HepG2 (cell line): Measurements from ENCODE around the gene SRBD1. TPM values are rescaled to one million over a fixed set of nuclear protein-coding genes. Genes with fewer than 3 reads are reported as not detected.

Source experiments
- BCL6 ChIP-seq: IDR thresholded peaks from 2 replicates; pipeline ENCODE4 v1.6.1; 2016; ENCODE audit warnings: missing genetic modification reagents, missing compliant biosample characterization
- DPF2 ChIP-seq: sonication (generic); formaldehyde crosslinking; IDR thresholded peaks from 2 replicates; pipeline ENCODE4 v1.4.0; 2020; ENCODE audit warnings: mild to moderate bottlenecking, low read depth, missing genetic modification reagents, borderline replicate concordance
- FOXK2 ChIP-seq: fragments of 450-650 bp; IDR thresholded peaks from 2 replicates; pipeline ENCODE4 v1.6.1; 2016
- MYC ChIP-seq: sonication (generic); formaldehyde crosslinking; IDR thresholded peaks from 2 replicates; pipeline ENCODE4 v1.9.0; 2021; ENCODE audit warnings: missing genetic modification reagents, borderline replicate concordance
- NR2F6 ChIP-seq, 2 experiments: IDR thresholded peaks; 2 replicates each; pipeline ENCODE4 v1.6.1; 2016; ENCODE audit warnings: antibody characterized with exemption in 1 of 2, mild to moderate bottlenecking in 1 of 2
- PLRG1 ChIP-seq: fragments of 450-650 bp; conservative IDR thresholded peaks from 2 replicates; pipeline ENCODE4 v1.6.1; 2016
- RFX3 ChIP-seq: IDR thresholded peaks from 2 replicates; pipeline ENCODE4 v1.6.1; 2016; ENCODE audit warnings: missing biosample characterization, missing genetic modification reagents
- ZFP1 ChIP-seq: IDR thresholded peaks from 2 replicates; pipeline ENCODE4 v1.6.1; 2016
- ZFP90 ChIP-seq: sonication (generic); formaldehyde crosslinking; IDR thresholded peaks from 2 replicates; pipeline ENCODE4 v1.8.0; 2022; ENCODE audit warnings: missing genetic modification reagents, mild to moderate bottlenecking, inconsistent platforms, borderline replicate concordance
- ZNF207 ChIP-seq: fragments of 450-650 bp; IDR thresholded peaks from 2 replicates; pipeline ENCODE4 v1.6.1; 2016; ENCODE audit warnings: antibody characterized with exemption, borderline replicate concordance
- ZNF354B ChIP-seq: sonication (generic); formaldehyde crosslinking; IDR thresholded peaks from 2 replicates; pipeline ENCODE4 v1.8.0; 2022; ENCODE audit warnings: mild to moderate bottlenecking, missing genetic modification reagents
- ZNF546 ChIP-seq: sonication (generic); formaldehyde crosslinking; conservative IDR thresholded peaks from 2 replicates; pipeline ENCODE4 v1.8.1; 2023; ENCODE audit warnings: mild to moderate bottlenecking, missing genetic modification reagents
- ZNF747 ChIP-seq: sonication (generic); formaldehyde crosslinking; IDR thresholded peaks from 2 replicates; pipeline ENCODE4 v1.8.1; 2023; ENCODE audit warnings: missing genetic modification reagents, mild to moderate bottlenecking, borderline replicate concordance
- polyA plus RNA-seq, 8 experiments: library from polyadenylated mRNA; depleted of rRNA in 3 of 8; stranded (reverse) in 7 of 8; unstranded in 1 of 8; fragments of >200 nt; fragmentation: Illumina TruSeq in 4 of 8; extraction: Trizol in 4 of 8; gene quantifications; 2 replicates each; pipeline versions ENCODE4 v1.2.1 to v1.2.3, GENCODE V29; 2011 to 2016; ENCODE audit warnings: low read depth in 4 of 8, missing spikeins in 1 of 8, mixed read lengths in 1 of 8; ENCODE audit not compliant: insufficient read depth in 1 of 8
- total RNA-seq, 5 experiments: library from RNA; depleted of rRNA; stranded (reverse); fragments of >200 nt; fragmentation: Illumina TruSeq; extraction: Trizol; gene quantifications; 2 replicates each; pipeline ENCODE4 v1.2.3, GENCODE V29; 2016; ENCODE audit warnings: low read depth in 1 of 5
- TF ChIP-seq, protein P1 (sequence below): sonication (generic); formaldehyde crosslinking; IDR thresholded peaks from 2 replicates; pipeline ENCODE4 v1.5.1; 2020; ENCODE audit warnings: mild to moderate bottlenecking, missing genetic modification reagents, moderate library complexity
- TF ChIP-seq, protein P2 (sequence below): sonication (generic); formaldehyde crosslinking; IDR thresholded peaks from 2 replicates; pipeline ENCODE4 v1.4.0; 2020; ENCODE audit warnings: missing genetic modification reagents
- TF ChIP-seq, protein P3 (sequence below): sonication (generic); formaldehyde crosslinking; IDR thresholded peaks from 2 replicates; pipeline ENCODE4 v1.4.0; 2020; ENCODE audit warnings: missing genetic modification reagents
- TF ChIP-seq, protein P4 (sequence below), 2 experiments: sonication (generic) in 1 of 2; formaldehyde crosslinking in 1 of 2; IDR thresholded peaks; 2 replicates each; pipeline versions ENCODE4 v1.4.0 to v1.6.1; 2016 to 2020; ENCODE audit warnings: borderline replicate concordance in 1 of 2, low read depth in 1 of 2, mild to moderate bottlenecking in 1 of 2, missing genetic modification reagents in 1 of 2
- TF ChIP-seq, protein P5 (sequence below): IDR thresholded peaks from 2 replicates; pipeline ENCODE4 v1.6.1; 2016; ENCODE audit warnings: low read depth

The SRBD1 gene
- total and polyA plus RNA-seq, 2 of the 13 experiments (the other 11 are each of a cell fraction or from before 2014, with no cell fraction given) = 3.2 to 23.9 TPM

DNA sequence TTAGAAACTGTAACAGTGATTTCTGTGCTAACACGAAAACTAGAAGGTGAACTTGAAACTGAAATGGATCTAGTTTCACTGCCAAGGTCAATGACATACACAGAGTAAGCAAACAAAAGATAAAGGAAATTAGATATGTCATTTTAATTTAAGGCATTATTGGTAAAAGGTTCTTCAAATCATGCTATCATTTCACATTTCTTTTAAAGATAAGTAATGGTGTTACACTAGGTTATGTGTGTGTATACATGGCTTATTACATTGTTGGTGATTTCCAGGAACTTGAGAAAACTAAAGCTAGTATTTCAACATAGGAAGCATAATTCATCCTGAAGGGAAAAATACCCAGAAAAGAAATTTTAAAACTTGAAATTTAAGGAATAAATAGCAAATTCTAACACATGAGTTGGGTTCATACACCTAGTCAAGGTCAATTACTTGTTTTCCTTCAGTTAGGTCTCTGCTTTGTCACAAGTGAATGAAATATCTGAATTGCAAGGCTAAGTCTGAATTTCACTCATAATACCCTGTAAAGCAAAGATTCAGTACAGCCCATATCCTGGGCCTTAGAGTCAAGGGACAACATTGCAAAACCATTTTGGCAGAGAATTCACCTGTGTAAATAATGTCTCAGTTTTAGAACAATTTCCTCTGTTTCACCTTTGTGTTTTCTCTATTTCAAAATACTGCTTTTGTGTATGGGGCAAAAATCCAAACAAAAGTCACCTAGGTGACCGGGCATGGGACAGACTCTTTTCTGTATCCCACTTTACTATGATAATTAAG, 141.6 kb downstream of the SRBD1 start (continued):
- TF ChIP-seq, protein P1, sequence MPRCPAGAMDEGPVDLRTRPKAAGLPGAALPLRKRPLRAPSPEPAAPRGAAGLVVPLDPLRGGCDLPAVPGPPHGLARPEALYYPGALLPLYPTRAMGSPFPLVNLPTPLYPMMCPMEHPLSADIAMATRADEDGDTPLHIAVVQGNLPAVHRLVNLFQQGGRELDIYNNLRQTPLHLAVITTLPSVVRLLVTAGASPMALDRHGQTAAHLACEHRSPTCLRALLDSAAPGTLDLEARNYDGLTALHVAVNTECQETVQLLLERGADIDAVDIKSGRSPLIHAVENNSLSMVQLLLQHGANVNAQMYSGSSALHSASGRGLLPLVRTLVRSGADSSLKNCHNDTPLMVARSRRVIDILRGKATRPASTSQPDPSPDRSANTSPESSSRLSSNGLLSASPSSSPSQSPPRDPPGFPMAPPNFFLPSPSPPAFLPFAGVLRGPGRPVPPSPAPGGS = no peak
- TF ChIP-seq, protein P2, sequence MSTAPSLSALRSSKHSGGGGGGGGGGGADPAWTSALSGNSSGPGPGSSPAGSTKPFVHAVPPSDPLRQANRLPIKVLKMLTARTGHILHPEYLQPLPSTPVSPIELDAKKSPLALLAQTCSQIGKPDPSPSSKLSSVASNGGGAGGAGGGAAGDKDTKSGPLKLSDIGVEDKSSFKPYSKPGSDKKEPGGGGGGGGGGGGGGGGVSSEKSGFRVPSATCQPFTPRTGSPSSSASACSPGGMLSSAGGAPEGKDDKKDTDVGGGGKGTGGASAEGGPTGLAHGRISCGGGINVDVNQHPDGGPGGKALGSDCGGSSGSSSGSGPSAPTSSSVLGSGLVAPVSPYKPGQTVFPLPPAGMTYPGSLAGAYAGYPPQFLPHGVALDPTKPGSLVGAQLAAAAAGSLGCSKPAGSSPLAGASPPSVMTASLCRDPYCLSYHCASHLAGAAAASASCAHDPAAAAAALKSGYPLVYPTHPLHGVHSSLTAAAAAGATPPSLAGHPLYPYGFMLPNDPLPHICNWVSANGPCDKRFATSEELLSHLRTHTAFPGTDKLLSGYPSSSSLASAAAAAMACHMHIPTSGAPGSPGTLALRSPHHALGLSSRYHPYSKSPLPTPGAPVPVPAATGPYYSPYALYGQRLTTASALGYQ (CRISPR knock-in tag) = peak; percentile 68
- TF ChIP-seq, protein P3, sequence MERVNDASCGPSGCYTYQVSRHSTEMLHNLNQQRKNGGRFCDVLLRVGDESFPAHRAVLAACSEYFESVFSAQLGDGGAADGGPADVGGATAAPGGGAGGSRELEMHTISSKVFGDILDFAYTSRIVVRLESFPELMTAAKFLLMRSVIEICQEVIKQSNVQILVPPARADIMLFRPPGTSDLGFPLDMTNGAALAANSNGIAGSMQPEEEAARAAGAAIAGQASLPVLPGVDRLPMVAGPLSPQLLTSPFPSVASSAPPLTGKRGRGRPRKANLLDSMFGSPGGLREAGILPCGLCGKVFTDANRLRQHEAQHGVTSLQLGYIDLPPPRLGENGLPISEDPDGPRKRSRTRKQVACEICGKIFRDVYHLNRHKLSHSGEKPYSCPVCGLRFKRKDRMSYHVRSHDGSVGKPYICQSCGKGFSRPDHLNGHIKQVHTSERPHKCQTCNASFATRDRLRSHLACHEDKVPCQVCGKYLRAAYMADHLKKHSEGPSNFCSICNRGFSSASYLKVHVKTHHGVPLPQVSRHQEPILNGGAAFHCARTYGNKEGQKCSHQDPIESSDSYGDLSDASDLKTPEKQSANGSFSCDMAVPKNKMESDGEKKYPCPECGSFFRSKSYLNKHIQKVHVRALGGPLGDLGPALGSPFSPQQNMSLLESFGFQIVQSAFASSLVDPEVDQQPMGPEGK = 0 out of 2 replicates have a peak, but pooled peaks have one; percentile 37
- TF ChIP-seq ZNF207 = no peak
- peak; percentile 75 for TF ChIP-seq NR2F6 (IDR thresholded peaks at IDR 0.05)
- peak; percentile 74 for TF ChIP-seq NR2F6 (CRISPR knock-in tag; IDR thresholded peaks at IDR 0.05)
- TF ChIP-seq ZFP90 (CRISPR knock-in tag) = no peak
- TF ChIP-seq MYC (CRISPR knock-in tag) = no peak
- peak; percentile 42; the same call in 1 of the 2 replicates for TF ChIP-seq ZNF747
- TF ChIP-seq FOXK2 = 0 out of 2 replicates have a peak, but pooled peaks have one; percentile 20
- peak; percentile 93 for TF ChIP-seq BCL6 (CRISPR knock-in tag)
- TF ChIP-seq PLRG1 = no peak
- TF ChIP-seq, protein P4, sequence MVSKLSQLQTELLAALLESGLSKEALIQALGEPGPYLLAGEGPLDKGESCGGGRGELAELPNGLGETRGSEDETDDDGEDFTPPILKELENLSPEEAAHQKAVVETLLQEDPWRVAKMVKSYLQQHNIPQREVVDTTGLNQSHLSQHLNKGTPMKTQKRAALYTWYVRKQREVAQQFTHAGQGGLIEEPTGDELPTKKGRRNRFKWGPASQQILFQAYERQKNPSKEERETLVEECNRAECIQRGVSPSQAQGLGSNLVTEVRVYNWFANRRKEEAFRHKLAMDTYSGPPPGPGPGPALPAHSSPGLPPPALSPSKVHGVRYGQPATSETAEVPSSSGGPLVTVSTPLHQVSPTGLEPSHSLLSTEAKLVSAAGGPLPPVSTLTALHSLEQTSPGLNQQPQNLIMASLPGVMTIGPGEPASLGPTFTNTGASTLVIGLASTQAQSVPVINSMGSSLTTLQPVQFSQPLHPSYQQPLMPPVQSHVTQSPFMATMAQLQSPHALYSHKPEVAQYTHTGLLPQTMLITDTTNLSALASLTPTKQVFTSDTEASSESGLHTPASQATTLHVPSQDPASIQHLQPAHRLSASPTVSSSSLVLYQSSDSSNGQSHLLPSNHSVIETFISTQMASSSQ (IDR thresholded peaks at IDR 0.05; ENCODE audit: low read depth) = no peak
- TF ChIP-seq, protein P4 (CRISPR knock-in tag; IDR thresholded peaks at IDR 0.05; ENCODE audit: borderline replicate concordance) = peak; percentile 49; the same call in 1 of the 2 replicates
- TF ChIP-seq ZNF546 (CRISPR knock-in tag) = no peak
- TF ChIP-seq DPF2 (CRISPR knock-in tag) = peak; percentile 58; the same call in 1 of the 2 replicates
- TF ChIP-seq, protein P5, sequence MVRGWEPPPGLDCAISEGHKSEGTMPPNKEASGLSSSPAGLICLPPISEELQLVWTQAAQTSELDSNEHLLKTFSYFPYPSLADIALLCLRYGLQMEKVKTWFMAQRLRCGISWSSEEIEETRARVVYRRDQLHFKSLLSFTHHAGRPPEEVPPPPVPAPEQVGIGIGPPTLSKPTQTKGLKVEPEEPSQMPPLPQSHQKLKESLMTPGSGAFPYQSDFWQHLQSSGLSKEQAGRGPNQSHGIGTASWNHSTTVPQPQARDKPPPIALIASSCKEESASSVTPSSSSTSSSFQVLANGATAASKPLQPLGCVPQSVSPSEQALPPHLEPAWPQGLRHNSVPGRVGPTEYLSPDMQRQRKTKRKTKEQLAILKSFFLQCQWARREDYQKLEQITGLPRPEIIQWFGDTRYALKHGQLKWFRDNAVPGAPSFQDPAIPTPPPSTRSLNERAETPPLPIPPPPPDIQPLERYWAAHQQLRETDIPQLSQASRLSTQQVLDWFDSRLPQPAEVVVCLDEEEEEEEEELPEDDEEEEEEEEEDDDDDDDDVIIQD (CRISPR knock-in tag) = peak; percentile 48; the same call in 1 of the 2 replicates
- TF ChIP-seq RFX3 (CRISPR knock-in tag) = peak; percentile 54
- TF ChIP-seq ZNF354B (CRISPR knock-in tag) = no peak
- TF ChIP-seq ZFP1 (CRISPR knock-in tag) = peak; percentile 62; the same call in 1 of the 2 replicates
